Measurements from ENCODE around the gene MSH5.
"Not testable (repeated sequence)": the region's sequence is repeated elsewhere in the genome, so short reads cannot be mapped to it uniquely, and the experiment has no call there.

MSH5 gene

DNA sequence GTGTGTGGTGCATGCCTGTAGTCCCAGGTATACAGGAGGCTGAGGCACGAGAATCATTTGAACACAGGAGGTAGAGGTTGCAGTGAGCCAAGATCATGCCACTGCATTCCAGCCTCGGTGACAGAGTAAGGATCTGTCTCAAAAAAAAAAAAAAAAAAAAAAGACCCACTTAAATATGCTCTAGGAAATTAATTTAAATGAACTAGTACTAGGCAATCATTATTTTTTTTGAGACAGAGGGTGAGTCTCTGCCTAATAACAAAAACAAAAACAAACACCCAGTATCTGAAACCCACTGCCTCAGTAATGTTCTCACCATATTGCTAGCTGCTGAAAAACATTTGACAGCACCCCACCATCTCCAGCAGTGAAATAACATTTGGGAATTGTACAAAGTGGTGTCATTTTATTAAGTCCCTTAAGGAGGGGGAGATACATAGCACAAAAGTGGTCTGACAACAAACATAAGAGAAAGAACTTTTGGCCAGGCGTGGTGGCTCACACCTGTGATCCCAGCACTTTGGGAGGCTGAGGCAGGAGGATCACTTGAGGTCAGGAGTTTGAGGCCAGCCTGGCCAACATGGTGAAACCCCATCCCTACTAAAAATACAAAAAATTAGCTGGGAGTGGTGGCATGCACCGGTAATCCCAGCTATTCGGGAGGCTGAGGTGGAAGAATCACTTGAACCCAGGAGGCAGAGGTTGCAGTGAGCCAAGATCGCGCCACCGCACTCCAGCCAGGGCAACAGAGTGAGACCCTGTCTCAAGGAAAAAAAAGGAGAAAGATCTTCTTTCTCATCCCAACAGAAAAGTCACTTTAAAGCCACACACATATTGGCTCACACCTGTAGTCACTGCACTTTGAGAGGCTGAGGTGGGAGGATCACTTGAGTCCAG is 61.5 kb downstream of the MSH5 start:
- not testable (repeated sequence) for DNase-seq (ENCODE audit: low read depth)

DNA sequence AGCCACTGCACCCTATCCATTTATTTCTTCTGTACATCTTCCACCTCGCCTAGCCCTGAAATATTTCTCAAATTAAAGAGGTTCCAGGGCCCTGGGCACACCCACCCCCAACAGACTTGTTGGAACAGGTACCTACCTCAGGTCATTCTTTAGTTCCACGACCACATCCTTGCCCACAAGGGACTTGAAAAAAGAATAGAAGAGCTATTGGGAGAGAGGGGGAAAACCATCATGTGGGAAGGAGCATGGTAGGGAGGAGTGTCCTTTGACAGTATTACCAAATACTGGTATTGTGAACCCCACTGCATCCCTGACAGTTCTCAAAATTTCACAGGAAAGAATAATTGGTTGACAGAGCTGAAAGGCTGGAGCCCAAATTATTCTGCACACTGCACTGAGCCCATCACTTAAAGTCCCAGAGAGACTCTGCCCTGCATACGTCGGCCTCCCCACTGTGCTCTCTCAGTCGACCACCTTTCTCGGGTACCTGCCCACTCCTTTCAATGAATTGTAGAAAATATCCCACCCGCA is 66.2 kb downstream of the MSH5 start:
- DNase-seq (ENCODE audit: low read depth), result no peak

DNA sequence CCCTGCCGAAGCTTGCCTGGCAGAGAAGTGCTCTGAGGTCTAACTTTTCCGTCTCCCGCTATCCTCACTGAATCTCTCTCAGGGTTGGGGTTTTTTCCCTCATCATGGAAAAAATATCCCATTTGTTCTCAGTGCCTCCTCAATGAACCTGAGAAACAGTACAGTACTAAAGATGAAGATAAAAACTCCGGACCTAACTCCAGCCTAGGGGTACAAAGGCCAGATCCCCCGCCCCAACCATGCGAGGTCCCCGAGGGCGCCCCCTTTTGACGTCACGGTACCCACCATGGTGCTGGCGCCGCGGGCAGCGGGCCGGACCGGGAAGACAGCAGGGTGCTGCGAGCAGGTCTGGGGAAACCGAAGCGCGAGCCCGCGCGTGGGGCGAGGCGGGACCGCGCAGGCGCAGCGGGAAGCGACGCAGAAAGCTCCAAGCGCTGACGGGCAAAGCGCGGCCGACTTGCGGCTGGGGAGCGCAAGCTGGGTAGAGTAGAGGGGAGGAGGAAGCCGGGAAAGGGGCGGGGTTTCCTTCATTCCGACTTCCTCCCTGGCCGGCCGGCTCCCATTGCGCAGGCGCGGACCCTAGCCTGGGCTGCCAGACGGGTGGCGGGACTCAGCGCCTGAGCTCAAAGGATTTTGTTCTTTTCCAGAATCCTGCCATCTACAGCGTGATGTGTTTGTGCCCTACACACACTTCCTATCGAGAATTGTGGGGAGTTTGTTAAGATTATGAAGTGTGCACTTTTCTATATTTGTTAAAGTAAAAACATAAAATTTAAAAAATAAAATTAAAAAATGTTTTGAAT is 66.9 kb downstream of the MSH5 start, which contains the start of gene LSM2:
TSS of gene LSM2 (minus strand) at position 497 of the 803 bp plus-strand sequence. CDS start at position 288, 209 bp downstream.
- DNase-seq (ENCODE audit: low read depth), result peak; percentile 97

DNA sequence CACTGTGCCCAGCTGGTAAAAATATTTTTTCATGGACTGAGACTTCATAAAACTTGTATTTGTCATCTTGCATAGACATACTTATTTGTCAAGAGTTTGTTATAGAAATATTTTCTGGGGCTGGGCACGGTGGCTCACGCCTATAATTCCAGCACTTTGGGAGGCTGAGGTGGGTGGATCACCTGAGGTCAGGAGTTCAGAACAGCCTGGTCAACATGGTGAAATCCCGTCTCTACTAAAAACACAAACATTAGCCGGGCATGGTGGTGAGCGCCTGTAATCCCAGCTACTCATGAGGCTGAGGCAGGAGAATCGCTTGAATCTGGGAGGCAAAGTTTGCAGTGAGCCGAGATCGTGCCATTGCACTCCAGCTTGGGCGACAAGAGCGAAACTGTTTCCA is 68.8 kb downstream of the MSH5 start:
- DNase-seq (ENCODE audit: low read depth), result not testable (repeated sequence)

DNA sequence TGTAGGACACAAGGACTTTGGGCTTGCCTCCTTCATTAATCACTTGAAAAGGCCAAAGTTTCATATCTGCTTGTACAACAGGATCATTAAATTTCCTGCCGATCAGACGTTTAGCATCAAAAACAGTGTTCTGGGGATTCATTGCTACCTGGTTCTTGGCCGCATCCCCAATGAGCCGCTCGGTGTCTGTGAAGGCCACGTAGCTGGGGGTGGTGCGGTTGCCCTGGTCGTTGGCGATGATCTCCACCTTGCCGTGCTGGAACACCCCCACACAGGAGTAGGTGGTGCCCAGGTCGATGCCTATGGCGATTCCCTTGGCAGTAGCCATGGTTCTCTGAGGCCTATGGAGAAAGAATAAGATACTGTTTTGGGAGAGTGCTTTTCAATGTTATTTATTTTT is 71.8 kb downstream of the MSH5 start:
- DNase-seq (ENCODE audit: low read depth), result no peak

Measured in iris pigment epithelial cell (primary cell).